GM21447 (cell line): ENCODE measurements around the gene NDUFAF5.
"Not testable (repeated sequence)": the region's sequence is repeated elsewhere in the genome, so short reads cannot be mapped to it uniquely, and the experiment has no call there.

Experiments
- ATAC-seq: cut with Tn5 transposase; IDR thresholded peaks from one replicate; pipeline ENCODE4 v1.9.1; 2021; ENCODE audit not compliant: unreplicated experiment

Gene NDUFAF5

GRCh38 chr20:13784893-13785715 lies at the start of gene NDUFAF5, which contains the start of gene ESF1:
NDUFAF5 (plus strand) TSS chr20:13785028; CDS start chr20:13785069, 41 bp downstream.
ESF1 (minus strand) TSS chr20:13784919; CDS start chr20:13783140, 1,779 bp downstream.
- peak; percentile 97 for ATAC-seq

- no peak for ATAC-seq
Observed at GRCh38 chr20:13735826-13736225, 49.0 kb upstream of the NDUFAF5 start.

- ATAC-seq: no peak
Observed at GRCh38 chr20:13736436-13737191, 48.2 kb upstream of the NDUFAF5 start.

GRCh38 chr20:13738187-13738586 lies 46.6 kb upstream of the NDUFAF5 start:
- not testable (repeated sequence) for ATAC-seq

GRCh38 chr20:13739731-13740649 lies 44.8 kb upstream of the NDUFAF5 start:
- ATAC-seq: no peak

GRCh38 chr20:13741879-13742278 lies 42.9 kb upstream of the NDUFAF5 start:
- no peak for ATAC-seq

GRCh38 chr20:13744352-13744751 lies 40.5 kb upstream of the NDUFAF5 start:
- no peak for ATAC-seq

GRCh38 chr20:13745784-13746183 lies 39.0 kb upstream of the NDUFAF5 start:
- ATAC-seq: no peak

- no peak for ATAC-seq
Observed at GRCh38 chr20:13749811-13750210, 35.0 kb upstream of the NDUFAF5 start.

- no peak for ATAC-seq
Observed at GRCh38 chr20:13753436-13754036, 31.3 kb upstream of the NDUFAF5 start.

- ATAC-seq: no peak
Observed at GRCh38 chr20:13755809-13756208, 29.0 kb upstream of the NDUFAF5 start.

- no peak for ATAC-seq
Observed at GRCh38 chr20:13756551-13756950, 28.3 kb upstream of the NDUFAF5 start.

GRCh38 chr20:13758884-13759283 lies 25.9 kb upstream of the NDUFAF5 start:
- no peak for ATAC-seq

GRCh38 chr20:13760451-13760946 lies 24.3 kb upstream of the NDUFAF5 start:
- ATAC-seq: not testable (repeated sequence)

GRCh38 chr20:13765299-13765698 lies 19.5 kb upstream of the NDUFAF5 start:
- no peak for ATAC-seq

- ATAC-seq: no peak
Observed at GRCh38 chr20:13765868-13766416, 18.9 kb upstream of the NDUFAF5 start.

- ATAC-seq: no peak
Observed at GRCh38 chr20:13770141-13770540, 14.7 kb upstream of the NDUFAF5 start.

GRCh38 chr20:13771853-13772453 lies 12.9 kb upstream of the NDUFAF5 start:
- ATAC-seq: no peak

GRCh38 chr20:13772529-13772928 lies 12.3 kb upstream of the NDUFAF5 start:
- no peak for ATAC-seq

- ATAC-seq: no peak
Observed at GRCh38 chr20:13775867-13776266, 9.0 kb upstream of the NDUFAF5 start.
